Tibial nerve (tissue), 4 donors: ENCODE measurements around the gene PSMD12. TPM values are rescaled to one million over a fixed set of nuclear protein-coding genes. Genes with fewer than 3 reads are reported as not detected.

Experiments used
- DNase-seq, 2 donors: peaks; one replicate each; pipeline ENCODE4 v3.0.0-alpha.2; 2019; ENCODE audit warnings: low spot score in 2 of 2
- H3K27ac ChIP-seq, 4 donors: fragments of 200-600 bp; sonication (generic) in 3 of 4; one replicate each; pipeline ENCODE4 v1.5.1; 2017 to 2019; ENCODE audit warnings: mild to moderate bottlenecking in 1 of 4
- H3K27me3 ChIP-seq, 2 donors: fragments of 200-600 bp; sonication (generic) in 1 of 2; one replicate each; pipeline versions ENCODE4 v1.5.1 to v1.6.0; 2017 to 2019
- H3K36me3 ChIP-seq, 3 donors: fragments of 200-600 bp; sonication (generic); one replicate each; pipeline ENCODE4 v1.5.1; 2018 to 2019
- H3K4me1 ChIP-seq, 4 donors: fragments of 200-600 bp; sonication (generic) in 3 of 4; one replicate each; pipeline ENCODE4 v1.5.1; 2017 to 2019
- H3K4me3 ChIP-seq, 4 donors: fragments of 200-600 bp; sonication (generic) in 3 of 4; one replicate each; pipeline ENCODE4 v1.5.1; 2017 to 2019; ENCODE audit warnings: mild to moderate bottlenecking in 1 of 4, moderate library complexity in 1 of 4
- H3K9me3 ChIP-seq, 4 donors: fragments of 200-600 bp; sonication (generic) in 3 of 4; one replicate each; pipeline ENCODE4 v1.5.1; 2017 to 2019
- CTCF ChIP-seq, 5 experiments: fragments of 200-600 bp in 3 of 5; fragments of 450-650 bp in 2 of 5; sonication (generic) in 3 of 5; IDR thresholded peaks; one replicate each; pipeline ENCODE4 v1.5.1; 2016 to 2019; ENCODE audit warnings: antibody characterized with exemption in 5 of 5, mild to moderate bottlenecking in 3 of 5, moderate library complexity in 2 of 5
- EP300 ChIP-seq, 2 donors: sonication (generic); formaldehyde crosslinking; IDR thresholded peaks; one replicate each; pipeline ENCODE4 v1.6.1; 2017; ENCODE audit warnings: antibody characterized with exemption in 2 of 2, mild to moderate bottlenecking in 1 of 2
- POLR2A ChIP-seq, 2 donors: fragments of 450-650 bp; IDR thresholded peaks; one replicate each; pipeline ENCODE4 v1.6.1; 2017; ENCODE audit warnings: antibody characterized with exemption in 2 of 2, mild to moderate bottlenecking in 2 of 2, moderate library complexity in 2 of 2
- WGBS, 2 donors: methylation state at CpG; one replicate each; pipeline ENCODE4 v1.1.5; 2018; 5-methylcytosine and 5-hydroxymethylcytosine counted together
- small RNA-seq: library from RNA; depleted of rRNA; stranded (forward); fragments of <200 nt; gene quantifications from one replicate; pipeline ENCODE3, GENCODE V24; 2016
- total RNA-seq, 4 donors: library from RNA; depleted of rRNA; stranded (reverse); fragments of >200 nt; gene quantifications; one replicate each; pipeline ENCODE4 v1.1.0, GENCODE V29; 2016

Gene PSMD12
- total RNA-seq, 4 donors from 2014 or later = 16.1 to 24.7 (median 22.4) TPM

- Histone ChIP-seq H3K27me3 (no peaks in the 10 kb centered on the region), H3K4me3 (no peak overlapping the region), H3K4me1 (peaks cover 0 to 41% (median 3%) of the 10 kb centered on the region in 4 donors), H3K36me3 (no peaks in the 10 kb centered on the region), H3K9me3 (no peaks in the 10 kb centered on the region), H3K27ac (peak overlapping the region in 2 of 4 donors; percentile 23 to 50)
- DNase-seq = no peak
- WGBS, 2 donors = 55 to 75% methylated on average over 3 of the region's 3 CpGs
- no peak for TF ChIP-seq EP300 (IDR thresholded peaks at IDR 0.05)
- TF ChIP-seq CTCF (IDR thresholded peaks at IDR 0.05) = no peak
- no peak for TF ChIP-seq POLR2A (IDR thresholded peaks at IDR 0.05)
These were observed 76.1 kb downstream of the PSMD12 start for GRCh38 chr17:67290244-67290643.

GRCh38 chr17:67289181-67289876 lies 77.0 kb downstream of the PSMD12 start:
- H3K27ac ChIP-seq = peak overlapping the region in 2 of 4 donors; percentile 13 to 50
- no peaks in the 10 kb centered on the region for H3K36me3 ChIP-seq
- H3K4me3 ChIP-seq = peak overlapping the region in 1 of 4 donors; percentile 12
- TF ChIP-seq EP300 (IDR thresholded peaks at IDR 0.05) (peak in 1 of 2 donors; percentile 87), POLR2A (IDR thresholded peaks at IDR 0.05) (no peak)
- WGBS, 2 donors = 2 to 4% methylated on average over 9 to 14 of the region's 14 CpGs
- DNase-seq = peak; percentile 76 to 85
- peaks cover 0 to 41% (median 3%) of the 10 kb centered on the region in 4 donors for H3K4me1 ChIP-seq
- no peaks in the 10 kb centered on the region for H3K27me3 ChIP-seq
- H3K9me3 ChIP-seq = no peaks in the 10 kb centered on the region

Small RNAs within 50 kb of the gene (small RNA-seq; reads per million reads assigned to genes)
- gene RF00019 = not detected

Other genes with a start within 250 kb of the PSMD12 start
- 10 to 100 TPM; 47.3 to 95.4 (median 61.3) TPM for gene HELZ, start 121.4 kb downstream of the PSMD12 start, total RNA-seq
- 10 to 100 TPM in 2 of 4 donors, 1 to 10 TPM in 2; 8.0 to 20.4 (median 9.6) TPM for gene PITPNC1, start 10.7 kb upstream of the PSMD12 start, total RNA-seq